Activated CD4-positive, alpha-beta memory T cell treated with anti-CD3 and anti-CD28 coated beads for 36 hours (primary cell): Measurements from ENCODE around the gene RIOK1. TPM values are rescaled to one million over a fixed set of nuclear protein-coding genes. Genes with fewer than 3 reads are reported as not detected.
"Not testable (repeated sequence)": the region's sequence is repeated elsewhere in the genome, so short reads cannot be mapped to it uniquely, and the experiment has no call there.

Experiments used
- CTCF ChIA-PET: fragments of 350-600 bp; sonication (Branson Sonifier 250); formaldehyde crosslinking; loops from one replicate; lab custom pipeline; 2021; ENCODE audit warnings: antibody characterized with exemption, inconsistent platforms; lab: Charles Lee
- POLR2A ChIA-PET: fragments of 350-600 bp; sonication (Branson Sonifier 250); formaldehyde crosslinking; loops from one replicate; lab custom pipeline; 2021; ENCODE audit warnings: antibody characterized with exemption; lab: Charles Lee
- DNase-seq: peaks from one replicate; pipeline ENCODE4 v3.0.0-alpha.2; 2020
- H3K27ac Mint-ChIP-seq: one replicate; pipeline ENCODE4 v1.8.0; 2021; ENCODE audit warnings: mixed read lengths
- H3K27me3 Mint-ChIP-seq: one replicate; pipeline ENCODE4 v1.8.0; 2021; ENCODE audit warnings: mixed read lengths
- H3K36me3 Mint-ChIP-seq: one replicate; pipeline ENCODE4 v1.8.0; 2021; ENCODE audit warnings: mixed read lengths
- H3K4me1 Mint-ChIP-seq: one replicate; pipeline ENCODE4 v1.8.0; 2021; ENCODE audit warnings: low read depth, mixed read lengths
- H3K4me3 Mint-ChIP-seq: one replicate; pipeline ENCODE4 v1.8.0; 2021; ENCODE audit warnings: mild to moderate bottlenecking, mixed read lengths
- H3K9me3 Mint-ChIP-seq: one replicate; pipeline ENCODE4 v1.8.0; 2021; ENCODE audit warnings: mixed read lengths
- intact Hi-C: fragments of 100-400 bp; cut with micrococcal nuclease; formaldehyde crosslinking; loops from one replicate; pipeline ENCODE4 v1.15.1; 2023
- total RNA-seq, 2 experiments: library from RNA; stranded (reverse); gene quantifications; one replicate each; pipeline ENCODE4 v1.2.3, GENCODE V29; 2021

RIOK1 gene
- total RNA-seq, 2 experiments from 2014 or later: 33.5 to 38.7 TPM

- intact Hi-C loops: no loop called here
- no peaks in the 10 kb centered on the region for H3K36me3 Mint-ChIP-seq
- peaks cover 1% of the 10 kb centered on the region for H3K27me3 Mint-ChIP-seq
- ChIA-PET POLR2A (no interaction called here), CTCF (no interaction called here)
- H3K9me3 Mint-ChIP-seq: peaks cover 2% of the 10 kb centered on the region
- no peaks in the 10 kb centered on the region for H3K4me1 Mint-ChIP-seq
- H3K4me3 Mint-ChIP-seq: no peak overlapping the region
- DNase-seq: no peak
- no peak overlapping the region for H3K27ac Mint-ChIP-seq
Measured at GRCh38 chr6:7446619-7447325, 57.2 kb downstream of the RIOK1 start.

- Mint-ChIP-seq H3K4me1 (no peaks in the 10 kb centered on the region), H3K4me3 (no peak overlapping the region), H3K36me3 (no peaks in the 10 kb centered on the region), H3K27ac (no peak overlapping the region), H3K27me3 (peaks cover 1% of the 10 kb centered on the region), H3K9me3 (no peaks in the 10 kb centered on the region)
- DNase-seq: no peak
- intact Hi-C loops: no loop called here
- CTCF ChIA-PET: no interaction called here
- POLR2A ChIA-PET: no interaction called here
Measured at GRCh38 chr6:7448232-7448631, 58.6 kb downstream of the RIOK1 start.

- H3K9me3 Mint-ChIP-seq: no peaks in the 10 kb centered on the region
- peaks cover 1% of the 10 kb centered on the region for H3K27me3 Mint-ChIP-seq
- ChIA-PET POLR2A (no interaction called here), CTCF (no interaction called here)
- H3K36me3 Mint-ChIP-seq: no peaks in the 10 kb centered on the region
- H3K4me1 Mint-ChIP-seq: no peaks in the 10 kb centered on the region
- DNase-seq: no peak
- intact Hi-C loops: no loop called here
- H3K27ac Mint-ChIP-seq: no peak overlapping the region
- no peak overlapping the region for H3K4me3 Mint-ChIP-seq
Measured at GRCh38 chr6:7449018-7449417, 59.4 kb downstream of the RIOK1 start.

GRCh38 chr6:7451326-7451725 lies 61.7 kb downstream of the RIOK1 start:
- no peak overlapping the region for H3K27ac Mint-ChIP-seq
- intact Hi-C loops: no loop called here
- POLR2A ChIA-PET: no interaction called here
- peaks cover 3% of the 10 kb centered on the region for H3K27me3 Mint-ChIP-seq
- no peak overlapping the region for H3K4me3 Mint-ChIP-seq
- H3K36me3 Mint-ChIP-seq: no peaks in the 10 kb centered on the region
- H3K9me3 Mint-ChIP-seq: no peaks in the 10 kb centered on the region
- no peak for DNase-seq
- no peaks in the 10 kb centered on the region for H3K4me1 Mint-ChIP-seq
- CTCF ChIA-PET: no interaction called here

GRCh38 chr6:7452898-7453297 lies 63.3 kb downstream of the RIOK1 start:
- Mint-ChIP-seq H3K4me3 (no peak overlapping the region), H3K27me3 (peaks cover 2% of the 10 kb centered on the region), H3K36me3 (no peaks in the 10 kb centered on the region), H3K4me1 (no peaks in the 10 kb centered on the region), H3K9me3 (no peaks in the 10 kb centered on the region), H3K27ac (no peak overlapping the region)
- ChIA-PET POLR2A (no interaction called here), CTCF (no interaction called here)
- intact Hi-C loops: no loop called here
- no peak for DNase-seq

GRCh38 chr6:7454696-7455358 lies 65.2 kb downstream of the RIOK1 start:
- no peak for DNase-seq
- Mint-ChIP-seq H3K9me3 (no peaks in the 10 kb centered on the region), H3K4me3 (no peak overlapping the region), H3K27me3 (peaks cover 2% of the 10 kb centered on the region), H3K4me1 (no peaks in the 10 kb centered on the region), H3K27ac (no peak overlapping the region), H3K36me3 (no peaks in the 10 kb centered on the region)
- ChIA-PET POLR2A (no interaction called here), CTCF (no interaction called here)
- intact Hi-C loops: no loop called here

GRCh38 chr6:7456302-7456701 lies 66.7 kb downstream of the RIOK1 start:
- H3K4me1 Mint-ChIP-seq, intact Hi-C loops, POLR2A ChIA-PET, H3K27me3 Mint-ChIP-seq, DNase-seq, CTCF ChIA-PET, H3K9me3 Mint-ChIP-seq, H3K27ac Mint-ChIP-seq, H3K36me3 Mint-ChIP-seq, H3K4me3 Mint-ChIP-seq: not testable (repeated sequence)

GRCh38 chr6:7461416-7461815 lies 71.8 kb downstream of the RIOK1 start:
- H3K36me3 Mint-ChIP-seq: no peaks in the 10 kb centered on the region
- H3K27me3 Mint-ChIP-seq: no peaks in the 10 kb centered on the region
- DNase-seq: no peak
- ChIA-PET POLR2A (no interaction called here), CTCF (no interaction called here)
- no peaks in the 10 kb centered on the region for H3K9me3 Mint-ChIP-seq
- H3K27ac Mint-ChIP-seq: no peak overlapping the region
- no peaks in the 10 kb centered on the region for H3K4me1 Mint-ChIP-seq
- intact Hi-C loops: no loop called here
- H3K4me3 Mint-ChIP-seq: no peak overlapping the region

- no peaks in the 10 kb centered on the region for H3K36me3 Mint-ChIP-seq
- no peak overlapping the region for H3K27ac Mint-ChIP-seq
- H3K4me3 Mint-ChIP-seq: no peak overlapping the region
- peaks cover 1% of the 10 kb centered on the region for H3K4me1 Mint-ChIP-seq
- no peaks in the 10 kb centered on the region for H3K9me3 Mint-ChIP-seq
- DNase-seq: no peak
- intact Hi-C loops: no loop called here
- POLR2A ChIA-PET: no interaction called here
- H3K27me3 Mint-ChIP-seq: peaks cover 1% of the 10 kb centered on the region
- CTCF ChIA-PET: interaction anchor here (0.5 kb wide), 1 partner anchor 787 kb away, joined by 3 read pairs; no protein-coding TSS in a partner anchor
Measured at GRCh38 chr6:7463785-7464184, 74.2 kb downstream of the RIOK1 start.

GRCh38 chr6:7467007-7467897 lies 77.6 kb downstream of the RIOK1 start:
- CTCF ChIA-PET: interaction anchor here (0.5 kb wide), 1 partner anchor 44 kb away, joined by 3 read pairs; no protein-coding TSS in a partner anchor
- Mint-ChIP-seq H3K36me3 (no peaks in the 10 kb centered on the region), H3K27ac (no peak overlapping the region), H3K4me1 (peaks cover 1% of the 10 kb centered on the region), H3K4me3 (no peak overlapping the region), H3K27me3 (peaks cover 1% of the 10 kb centered on the region), H3K9me3 (no peaks in the 10 kb centered on the region)
- POLR2A ChIA-PET: no interaction called here
- intact Hi-C loops: no loop called here
- no peak for DNase-seq
